Central memory CD8-positive, alpha-beta T cell (primary cell): ENCODE data around the gene PDLIM5.

ENCODE experiments used
- ATAC-seq: fragments of 150-1000 bp; cut with Tn5 transposase; replicated peaks from 2 replicates; pipeline ENCODE4 v1.10.0; 2022; ENCODE audit warnings: mild to moderate bottlenecking, moderate FRiP score, moderate number of reproducible peaks; ENCODE audit not compliant: poor library complexity, severe bottlenecking; ENCODE audit errors: extremely low read depth
- DNase-seq, 2 donors: peaks; one replicate each; pipeline ENCODE4 v3.0.0; 2021; ENCODE audit warnings: low spot score in 2 of 2
- H3K27ac Mint-ChIP-seq: one replicate; pipeline ENCODE4 v1.8.0; 2022; ENCODE audit warnings: low read depth, mild to moderate bottlenecking, moderate library complexity, mixed read lengths
- H3K27me3 Mint-ChIP-seq: one replicate; pipeline ENCODE4 v1.8.0; 2022; ENCODE audit warnings: mixed read lengths
- H3K36me3 Mint-ChIP-seq: one replicate; pipeline ENCODE4 v1.8.0; 2022; ENCODE audit warnings: mild to moderate bottlenecking, moderate library complexity, mixed read lengths; ENCODE audit not compliant: insufficient read depth
- H3K4me1 Mint-ChIP-seq: one replicate; pipeline ENCODE4 v1.8.0; 2022; ENCODE audit warnings: mixed read lengths
- H3K4me3 Mint-ChIP-seq: one replicate; pipeline ENCODE4 v1.8.0; 2022; ENCODE audit warnings: mild to moderate bottlenecking, moderate library complexity, mixed read lengths
- H3K9me3 Mint-ChIP-seq: one replicate; pipeline ENCODE4 v1.8.0; 2022; ENCODE audit warnings: mixed read lengths

PDLIM5 gene

GRCh38 chr4:94413085-94413840, 38.5 kb upstream of the PDLIM5 start:
- H3K27ac Mint-ChIP-seq = no peak overlapping the region
- H3K4me3 Mint-ChIP-seq = no peak overlapping the region
- ATAC-seq = no peak
- H3K4me1 Mint-ChIP-seq = no peaks in the 10 kb centered on the region
- peaks cover 73% of the 10 kb centered on the region for H3K27me3 Mint-ChIP-seq
- peaks cover 3% of the 10 kb centered on the region for H3K36me3 Mint-ChIP-seq
- DNase-seq = no peak
- H3K9me3 Mint-ChIP-seq = no peaks in the 10 kb centered on the region

GRCh38 chr4:94414907-94415306, 36.8 kb upstream of the PDLIM5 start:
- Mint-ChIP-seq H3K4me3 (no peak overlapping the region), H3K27me3 (peaks cover 83% of the 10 kb centered on the region), H3K9me3 (no peaks in the 10 kb centered on the region), H3K4me1 (no peaks in the 10 kb centered on the region), H3K27ac (no peak overlapping the region), H3K36me3 (peaks cover 3% of the 10 kb centered on the region)
- no peak for DNase-seq
- no peak for ATAC-seq

GRCh38 chr4:94415448-94415847, 36.3 kb upstream of the PDLIM5 start:
- ATAC-seq = no peak
- Mint-ChIP-seq H3K27me3 (peaks cover 82% of the 10 kb centered on the region), H3K4me3 (no peak overlapping the region), H3K36me3 (peaks cover 3% of the 10 kb centered on the region), H3K27ac (no peak overlapping the region), H3K4me1 (no peaks in the 10 kb centered on the region), H3K9me3 (no peaks in the 10 kb centered on the region)
- DNase-seq = no peak

- ATAC-seq (no peak), DNase-seq (no peak)
- Mint-ChIP-seq H3K9me3 (no peaks in the 10 kb centered on the region), H3K4me3 (no peak overlapping the region), H3K27me3 (peaks cover 82% of the 10 kb centered on the region), H3K27ac (no peak overlapping the region), H3K4me1 (no peaks in the 10 kb centered on the region), H3K36me3 (peaks cover 2% of the 10 kb centered on the region)
Measured at GRCh38 chr4:94416335-94416734, 35.4 kb upstream of the PDLIM5 start.

GRCh38 chr4:94416981-94417380, 34.8 kb upstream of the PDLIM5 start:
- Mint-ChIP-seq H3K36me3 (peaks cover 2% of the 10 kb centered on the region), H3K27ac (no peak overlapping the region), H3K4me3 (no peak overlapping the region), H3K4me1 (no peaks in the 10 kb centered on the region), H3K27me3 (peaks cover 85% of the 10 kb centered on the region), H3K9me3 (no peaks in the 10 kb centered on the region)
- ATAC-seq = no peak
- no peak for DNase-seq

- Mint-ChIP-seq H3K27me3 (peaks cover 84% of the 10 kb centered on the region), H3K27ac (no peak overlapping the region)
Measured at GRCh38 chr4:94419549-94419948, 32.2 kb upstream of the PDLIM5 start.

GRCh38 chr4:94419956-94420355, 31.8 kb upstream of the PDLIM5 start:
- Mint-ChIP-seq H3K27me3 (peaks cover 80% of the 10 kb centered on the region), H3K36me3 (no peaks in the 10 kb centered on the region), H3K27ac (no peak overlapping the region), H3K4me3 (no peak overlapping the region), H3K9me3 (no peaks in the 10 kb centered on the region), H3K4me1 (no peaks in the 10 kb centered on the region)
- ATAC-seq (no peak), DNase-seq (no peak)

More at GRCh38 chr4:94419549-94419948, 32.2 kb upstream of the PDLIM5 start:
- no peaks in the 10 kb centered on the region for H3K4me1 Mint-ChIP-seq
- DNase-seq (no peak), ATAC-seq (no peak)
- H3K36me3 Mint-ChIP-seq = no peaks in the 10 kb centered on the region
- no peaks in the 10 kb centered on the region for H3K9me3 Mint-ChIP-seq
- no peak overlapping the region for H3K4me3 Mint-ChIP-seq

GRCh38 chr4:94420356-94420755, 31.4 kb upstream of the PDLIM5 start:
- Mint-ChIP-seq H3K27me3 (peaks cover 76% of the 10 kb centered on the region), H3K36me3 (no peaks in the 10 kb centered on the region)

GRCh38 chr4:94426783-94427182, 25.0 kb upstream of the PDLIM5 start:
- no peak overlapping the region for H3K27ac Mint-ChIP-seq
- peaks cover 2% of the 10 kb centered on the region for H3K36me3 Mint-ChIP-seq
- peaks cover 27% of the 10 kb centered on the region for H3K27me3 Mint-ChIP-seq
- DNase-seq (no peak), ATAC-seq (no peak)
- no peaks in the 10 kb centered on the region for H3K9me3 Mint-ChIP-seq
- H3K4me3 Mint-ChIP-seq = no peak overlapping the region
- H3K4me1 Mint-ChIP-seq = no peaks in the 10 kb centered on the region

More at GRCh38 chr4:94420356-94420755, 31.4 kb upstream of the PDLIM5 start:
- DNase-seq (no peak), ATAC-seq (no peak)
- Mint-ChIP-seq H3K4me3 (no peak overlapping the region), H3K4me1 (no peaks in the 10 kb centered on the region), H3K27ac (no peak overlapping the region), H3K9me3 (no peaks in the 10 kb centered on the region)

- ATAC-seq (no peak), DNase-seq (no peak)
- Mint-ChIP-seq H3K4me3 (no peak overlapping the region), H3K36me3 (peaks cover 2% of the 10 kb centered on the region), H3K9me3 (no peaks in the 10 kb centered on the region), H3K4me1 (no peaks in the 10 kb centered on the region), H3K27ac (no peak overlapping the region), H3K27me3 (peaks cover 6% of the 10 kb centered on the region)
Measured at GRCh38 chr4:94428884-94429283, 22.9 kb upstream of the PDLIM5 start.

- Mint-ChIP-seq H3K36me3 (peaks cover 2% of the 10 kb centered on the region), H3K9me3 (no peaks in the 10 kb centered on the region), H3K27ac (no peak overlapping the region), H3K4me1 (no peaks in the 10 kb centered on the region), H3K4me3 (no peak overlapping the region), H3K27me3 (no peaks in the 10 kb centered on the region)
- no peak for ATAC-seq
- no peak for DNase-seq
Measured at GRCh38 chr4:94430406-94430805, 21.3 kb upstream of the PDLIM5 start.

GRCh38 chr4:94431388-94431787, 20.4 kb upstream of the PDLIM5 start:
- no peaks in the 10 kb centered on the region for H3K36me3 Mint-ChIP-seq
- H3K9me3 Mint-ChIP-seq = no peaks in the 10 kb centered on the region
- no peaks in the 10 kb centered on the region for H3K27me3 Mint-ChIP-seq
- no peak for DNase-seq
- no peak overlapping the region for H3K4me3 Mint-ChIP-seq
- H3K4me1 Mint-ChIP-seq = no peaks in the 10 kb centered on the region
- no peak for ATAC-seq
- no peak overlapping the region for H3K27ac Mint-ChIP-seq

GRCh38 chr4:94434505-94434904, 17.2 kb upstream of the PDLIM5 start:
- H3K36me3 Mint-ChIP-seq = no peaks in the 10 kb centered on the region
- H3K4me3 Mint-ChIP-seq = no peak overlapping the region
- DNase-seq (no peak), ATAC-seq (no peak)
- no peaks in the 10 kb centered on the region for H3K27me3 Mint-ChIP-seq
- H3K4me1 Mint-ChIP-seq = peaks cover 3% of the 10 kb centered on the region
- no peaks in the 10 kb centered on the region for H3K9me3 Mint-ChIP-seq
- no peak overlapping the region for H3K27ac Mint-ChIP-seq
